HepG2 (cell line): Measurements from ENCODE around the gene NUP85. TPM values are rescaled to one million over a fixed set of nuclear protein-coding genes. Genes with fewer than 3 reads are reported as not detected.

Experiments used
- EZH2 ChIP-seq: conservative IDR thresholded peaks from 2 replicates; pipeline ENCODE4 v1.6.1; 2012; ENCODE audit warnings: mild to moderate bottlenecking, low read depth, low read length, moderate library complexity
- GLI4 ChIP-seq: sonication (generic); formaldehyde crosslinking; IDR thresholded peaks from 2 replicates; pipeline ENCODE4 v1.5.1; 2020; ENCODE audit warnings: missing genetic modification reagents, mild to moderate bottlenecking, moderate library complexity, borderline replicate concordance
- MXD4 ChIP-seq: IDR thresholded peaks from 2 replicates; pipeline ENCODE4 v1.6.1; 2016; ENCODE audit warnings: mild to moderate bottlenecking, missing biosample characterization, missing genetic modification reagents
- PCBP1 ChIP-seq: fragments of 200-400 bp; formaldehyde crosslinking; IDR thresholded peaks from 2 replicates; pipeline ENCODE4 v1.6.1; 2017; ENCODE audit warnings: mild to moderate bottlenecking, low read depth, low read length, borderline replicate concordance
- PHF20 ChIP-seq: sonication (generic); formaldehyde crosslinking; IDR thresholded peaks from 2 replicates; pipeline ENCODE4 v1.5.0; 2020; ENCODE audit warnings: mild to moderate bottlenecking, missing genetic modification reagents
- RFXANK ChIP-seq: IDR thresholded peaks from 2 replicates; pipeline ENCODE4 v1.6.1; 2016
- SP5 ChIP-seq: IDR thresholded peaks from 2 replicates; pipeline ENCODE4 v1.6.1; 2016; ENCODE audit warnings: low read depth, borderline replicate concordance
- TARDBP ChIP-seq: sonication (generic); formaldehyde crosslinking; IDR thresholded peaks from 2 replicates; pipeline ENCODE4 v1.8.0; 2022; ENCODE audit warnings: mild to moderate bottlenecking, missing genetic modification reagents
- TGIF2 ChIP-seq: IDR thresholded peaks from 2 replicates; pipeline ENCODE4 v1.6.1; 2016; ENCODE audit warnings: control low read depth, missing compliant biosample characterization
- ZNF205 ChIP-seq: IDR thresholded peaks from 2 replicates; pipeline ENCODE4 v1.6.1; 2018; ENCODE audit warnings: missing biosample characterization, missing genetic modification reagents
- ZNF224 ChIP-seq: sonication (generic); formaldehyde crosslinking; IDR thresholded peaks from 2 replicates; pipeline ENCODE4 v1.5.0; 2020; ENCODE audit warnings: mild to moderate bottlenecking, missing genetic modification reagents
- ZNF496 ChIP-seq: sonication (generic); formaldehyde crosslinking; IDR thresholded peaks from 2 replicates; pipeline ENCODE4 v1.8.1; 2023; ENCODE audit warnings: mild to moderate bottlenecking, moderate library complexity, missing genetic modification reagents; ENCODE audit not compliant: insufficient replicate concordance
- ZNF501 ChIP-seq: sonication (generic); formaldehyde crosslinking; IDR thresholded peaks from 2 replicates; pipeline ENCODE4 v1.5.1; 2020; ENCODE audit warnings: mild to moderate bottlenecking, moderate library complexity, missing genetic modification reagents
- polyA plus RNA-seq, 8 experiments: library from polyadenylated mRNA; depleted of rRNA in 3 of 8; stranded (reverse) in 7 of 8; unstranded in 1 of 8; fragments of >200 nt; fragmentation: Illumina TruSeq in 4 of 8; extraction: Trizol in 4 of 8; gene quantifications; 2 replicates each; pipeline versions ENCODE4 v1.2.1 to v1.2.3, GENCODE V29; 2011 to 2016; ENCODE audit warnings: low read depth in 4 of 8, missing spikeins in 1 of 8, mixed read lengths in 1 of 8; ENCODE audit not compliant: insufficient read depth in 1 of 8
- total RNA-seq, 5 experiments: library from RNA; depleted of rRNA; stranded (reverse); fragments of >200 nt; fragmentation: Illumina TruSeq; extraction: Trizol; gene quantifications; 2 replicates each; pipeline ENCODE4 v1.2.3, GENCODE V29; 2016; ENCODE audit warnings: low read depth in 1 of 5
- TF ChIP-seq, protein P1 (sequence below): sonication (generic); formaldehyde crosslinking; IDR thresholded peaks from 2 replicates; pipeline ENCODE4 v1.5.0; 2020; ENCODE audit warnings: missing genetic modification reagents, mild to moderate bottlenecking, borderline replicate concordance
- TF ChIP-seq, protein P2 (sequence below): sonication (generic); formaldehyde crosslinking; IDR thresholded peaks from 2 replicates; pipeline ENCODE4 v1.4.0; 2020; ENCODE audit warnings: missing genetic modification reagents, borderline replicate concordance
- TF ChIP-seq, protein P3 (sequence below): sonication (generic); formaldehyde crosslinking; IDR thresholded peaks from 2 replicates; pipeline ENCODE4 v1.4.0; 2020; ENCODE audit warnings: missing genetic modification reagents, borderline replicate concordance
- TF ChIP-seq, protein P4 (sequence below): sonication (generic); formaldehyde crosslinking; IDR thresholded peaks from 2 replicates; pipeline ENCODE4 v1.5.0; 2020; ENCODE audit warnings: mild to moderate bottlenecking, missing genetic modification reagents

Gene NUP85
- total and polyA plus RNA-seq, 2 of the 13 experiments (the other 11 are each of a cell fraction or from before 2014, with no cell fraction given) = 89.1 to 124 TPM

DNA sequence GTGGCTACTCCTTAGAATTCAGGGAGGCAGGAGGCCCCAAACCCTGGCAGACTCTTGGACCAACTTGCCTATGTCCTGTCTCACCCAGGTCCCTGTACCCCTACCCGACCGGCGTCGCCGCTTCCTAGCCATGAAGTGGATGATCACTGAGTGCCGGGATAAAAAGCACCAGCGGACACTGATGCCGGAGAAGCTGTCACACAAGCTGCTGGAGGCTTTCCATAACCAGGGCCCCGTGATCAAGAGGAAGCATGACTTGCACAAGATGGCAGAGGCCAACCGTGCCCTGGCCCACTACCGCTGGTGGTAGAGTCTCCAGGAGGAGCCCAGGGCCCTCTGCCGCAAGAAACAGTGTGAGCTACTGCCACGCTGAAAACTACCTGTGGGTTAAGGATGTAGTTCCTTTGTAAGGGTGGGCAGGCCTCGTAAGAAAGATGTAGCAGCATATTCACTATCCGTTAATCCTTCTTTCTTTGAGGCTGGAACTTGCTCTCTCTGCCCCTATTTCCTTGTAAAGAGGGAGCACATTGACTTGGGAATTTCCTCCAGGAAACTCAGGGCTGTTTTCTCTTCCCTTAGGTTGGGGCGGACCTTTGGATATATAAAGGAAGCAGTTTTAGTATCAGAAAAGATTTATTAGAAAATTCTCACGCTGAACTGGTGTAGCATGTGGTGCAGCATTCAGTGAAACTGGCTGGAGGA is 60.3 kb downstream of the NUP85 start (continued):
- TF ChIP-seq SP5 = no peak
- no peak for TF ChIP-seq RFXANK (CRISPR knock-in tag)
- no peak for TF ChIP-seq ZNF205 (CRISPR knock-in tag)
- TF ChIP-seq MXD4 (CRISPR knock-in tag) = no peak
- no peak for TF ChIP-seq PCBP1
- no peak for TF ChIP-seq ZNF224
- no peak for TF ChIP-seq GLI4 (CRISPR knock-in tag)
- TF ChIP-seq, protein P1, sequence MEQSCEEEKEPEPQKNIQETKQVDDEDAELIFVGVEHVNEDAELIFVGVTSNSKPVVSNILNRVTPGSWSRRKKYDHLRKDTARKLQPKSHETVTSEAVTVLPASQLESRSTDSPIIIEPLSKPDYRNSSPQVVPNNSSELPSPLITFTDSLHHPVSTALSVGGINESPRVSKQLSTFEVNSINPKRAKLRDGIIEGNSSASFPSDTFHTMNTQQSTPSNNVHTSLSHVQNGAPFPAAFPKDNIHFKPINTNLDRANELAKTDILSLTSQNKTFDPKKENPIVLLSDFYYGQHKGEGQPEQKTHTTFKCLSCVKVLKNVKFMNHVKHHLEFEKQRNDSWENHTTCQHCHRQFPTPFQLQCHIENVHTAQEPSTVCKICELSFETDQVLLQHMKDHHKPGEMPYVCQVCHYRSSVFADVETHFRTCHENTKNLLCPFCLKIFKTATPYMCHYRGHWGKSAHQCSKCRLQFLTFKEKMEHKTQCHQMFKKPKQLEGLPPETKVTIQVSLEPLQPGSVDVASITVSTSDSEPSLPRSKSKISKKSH (CRISPR knock-in tag) = 0 out of 2 replicates have a peak, but pooled peaks have one; percentile 32
- no peak for TF ChIP-seq ZNF496
- TF ChIP-seq EZH2 = no peak
- TF ChIP-seq, protein P2, sequence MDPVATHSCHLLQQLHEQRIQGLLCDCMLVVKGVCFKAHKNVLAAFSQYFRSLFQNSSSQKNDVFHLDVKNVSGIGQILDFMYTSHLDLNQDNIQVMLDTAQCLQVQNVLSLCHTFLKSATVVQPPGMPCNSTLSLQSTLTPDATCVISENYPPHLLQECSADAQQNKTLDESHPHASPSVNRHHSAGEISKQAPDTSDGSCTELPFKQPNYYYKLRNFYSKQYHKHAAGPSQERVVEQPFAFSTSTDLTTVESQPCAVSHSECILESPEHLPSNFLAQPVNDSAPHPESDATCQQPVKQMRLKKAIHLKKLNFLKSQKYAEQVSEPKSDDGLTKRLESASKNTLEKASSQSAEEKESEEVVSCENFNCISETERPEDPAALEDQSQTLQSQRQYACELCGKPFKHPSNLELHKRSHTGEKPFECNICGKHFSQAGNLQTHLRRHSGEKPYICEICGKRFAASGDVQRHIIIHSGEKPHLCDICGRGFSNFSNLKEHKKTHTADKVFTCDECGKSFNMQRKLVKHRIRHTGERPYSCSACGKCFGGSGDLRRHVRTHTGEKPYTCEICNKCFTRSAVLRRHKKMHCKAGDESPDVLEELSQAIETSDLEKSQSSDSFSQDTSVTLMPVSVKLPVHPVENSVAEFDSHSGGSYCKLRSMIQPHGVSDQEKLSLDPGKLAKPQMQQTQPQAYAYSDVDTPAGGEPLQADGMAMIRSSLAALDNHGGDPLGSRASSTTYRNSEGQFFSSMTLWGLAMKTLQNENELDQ = no peak
- TF ChIP-seq, protein P3, sequence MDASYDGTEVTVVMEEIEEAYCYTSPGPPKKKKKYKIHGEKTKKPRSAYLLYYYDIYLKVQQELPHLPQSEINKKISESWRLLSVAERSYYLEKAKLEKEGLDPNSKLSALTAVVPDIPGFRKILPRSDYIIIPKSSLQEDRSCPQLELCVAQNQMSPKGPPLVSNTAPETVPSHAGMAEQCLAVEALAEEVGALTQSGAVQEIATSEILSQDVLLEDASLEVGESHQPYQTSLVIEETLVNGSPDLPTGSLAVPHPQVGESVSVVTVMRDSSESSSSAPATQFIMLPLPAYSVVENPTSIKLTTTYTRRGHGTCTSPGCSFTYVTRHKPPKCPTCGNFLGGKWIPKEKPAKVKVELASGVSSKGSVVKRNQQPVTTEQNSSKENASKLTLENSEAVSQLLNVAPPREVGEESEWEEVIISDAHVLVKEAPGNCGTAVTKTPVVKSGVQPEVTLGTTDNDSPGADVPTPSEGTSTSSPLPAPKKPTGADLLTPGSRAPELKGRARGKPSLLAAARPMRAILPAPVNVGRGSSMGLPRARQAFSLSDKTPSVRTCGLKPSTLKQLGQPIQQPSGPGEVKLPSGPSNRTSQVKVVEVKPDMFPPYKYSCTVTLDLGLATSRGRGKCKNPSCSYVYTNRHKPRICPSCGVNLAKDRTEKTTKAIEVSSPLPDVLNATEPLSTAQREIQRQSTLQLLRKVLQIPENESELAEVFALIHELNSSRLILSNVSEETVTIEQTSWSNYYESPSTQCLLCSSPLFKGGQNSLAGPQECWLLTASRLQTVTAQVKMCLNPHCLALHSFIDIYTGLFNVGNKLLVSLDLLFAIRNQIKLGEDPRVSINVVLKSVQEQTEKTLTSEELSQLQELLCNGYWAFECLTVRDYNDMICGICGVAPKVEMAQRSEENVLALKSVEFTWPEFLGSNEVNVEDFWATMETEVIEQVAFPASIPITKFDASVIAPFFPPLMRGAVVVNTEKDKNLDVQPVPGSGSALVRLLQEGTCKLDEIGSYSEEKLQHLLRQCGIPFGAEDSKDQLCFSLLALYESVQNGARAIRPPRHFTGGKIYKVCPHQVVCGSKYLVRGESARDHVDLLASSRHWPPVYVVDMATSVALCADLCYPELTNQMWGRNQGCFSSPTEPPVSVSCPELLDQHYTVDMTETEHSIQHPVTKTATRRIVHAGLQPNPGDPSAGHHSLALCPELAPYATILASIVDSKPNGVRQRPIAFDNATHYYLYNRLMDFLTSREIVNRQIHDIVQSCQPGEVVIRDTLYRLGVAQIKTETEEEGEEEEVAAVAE (CRISPR knock-in tag) = no peak
- TF ChIP-seq, protein P4, sequence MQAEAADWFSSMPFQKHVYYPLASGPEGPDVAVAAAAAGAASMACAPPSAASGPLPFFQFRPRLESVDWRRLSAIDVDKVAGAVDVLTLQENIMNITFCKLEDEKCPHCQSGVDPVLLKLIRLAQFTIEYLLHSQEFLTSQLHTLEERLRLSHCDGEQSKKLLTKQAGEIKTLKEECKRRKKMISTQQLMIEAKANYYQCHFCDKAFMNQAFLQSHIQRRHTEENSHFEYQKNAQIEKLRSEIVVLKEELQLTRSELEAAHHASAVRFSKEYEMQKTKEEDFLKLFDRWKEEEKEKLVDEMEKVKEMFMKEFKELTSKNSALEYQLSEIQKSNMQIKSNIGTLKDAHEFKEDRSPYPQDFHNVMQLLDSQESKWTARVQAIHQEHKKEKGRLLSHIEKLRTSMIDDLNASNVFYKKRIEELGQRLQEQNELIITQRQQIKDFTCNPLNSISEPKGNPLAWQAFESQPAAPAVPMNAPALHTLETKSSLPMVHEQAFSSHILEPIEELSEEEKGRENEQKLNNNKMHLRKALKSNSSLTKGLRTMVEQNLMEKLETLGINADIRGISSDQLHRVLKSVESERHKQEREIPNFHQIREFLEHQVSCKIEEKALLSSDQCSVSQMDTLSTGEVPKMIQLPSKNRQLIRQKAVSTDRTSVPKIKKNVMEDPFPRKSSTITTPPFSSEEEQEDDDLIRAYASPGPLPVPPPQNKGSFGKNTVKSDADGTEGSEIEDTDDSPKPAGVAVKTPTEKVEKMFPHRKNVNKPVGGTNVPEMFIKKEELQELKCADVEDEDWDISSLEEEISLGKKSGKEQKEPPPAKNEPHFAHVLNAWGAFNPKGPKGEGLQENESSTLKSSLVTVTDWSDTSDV (CRISPR knock-in tag) = 0 out of 2 replicates have a peak, but pooled peaks have one; percentile 51
- TF ChIP-seq TARDBP (CRISPR knock-in tag) = no peak
- no peak for TF ChIP-seq ZNF501 (CRISPR knock-in tag)
- no peak for TF ChIP-seq PHF20 (CRISPR knock-in tag)
- no peak for TF ChIP-seq TGIF2 (CRISPR knock-in tag)
